Upper lobe of right lung (tissue), 1 donor: ENCODE results near the gene CYP4B1. TPM values are rescaled to one million over a fixed set of nuclear protein-coding genes. Genes with fewer than 3 reads are reported as not detected.

Experiments used
- ATAC-seq: fragments of 200-7000 bp; cut with Tn5 transposase; one replicate; pipeline ENCODE4 v1.9.1; 2020; ENCODE audit warnings: mild to moderate bottlenecking, moderate library complexity
- DNase-seq: peaks from one replicate; pipeline ENCODE4 v3.0.0-alpha.2; 2020
- H3K27ac ChIP-seq: fragments of 200-600 bp; one replicate; pipeline ENCODE4 v1.8.0; 2022
- H3K27me3 ChIP-seq: fragments of 200-600 bp; one replicate; pipeline ENCODE4 v1.8.0; 2022; ENCODE audit warnings: mild to moderate bottlenecking
- H3K36me3 ChIP-seq: fragments of 200-600 bp; one replicate; pipeline ENCODE4 v1.8.0; 2022
- H3K4me1 ChIP-seq: fragments of 200-600 bp; one replicate; pipeline ENCODE4 v1.8.0; 2022
- H3K4me3 ChIP-seq: fragments of 200-600 bp; one replicate; pipeline ENCODE4 v1.8.0; 2022; ENCODE audit warnings: mild to moderate bottlenecking
- H3K9me3 ChIP-seq: fragments of 200-600 bp; one replicate; pipeline ENCODE4 v1.8.0; 2022
- CTCF ChIP-seq: fragments of 200-600 bp; IDR thresholded peaks from one replicate; pipeline ENCODE4 v1.8.0; 2022; ENCODE audit warnings: antibody characterized with exemption
- intact Hi-C: fragments of 100-400 bp; cut with DNase I; formaldehyde crosslinking; loops from one replicate; pipeline ENCODE4 v1.11.0; 2022
- total RNA-seq: library from RNA; stranded (reverse); fragmentation: NEBNext Ultra II Directional; extraction: Animal tissue kit (Norgen Biotek cat#: 25700); gene quantifications from one replicate; pipeline ENCODE4 v1.2.1, GENCODE V29; 2021
- donor health status: DM: no; HTN: yes; CAD: no; lungs with severe emphysema.

Gene CYP4B1
- total RNA-seq, 1 donor from 2014 or later = 268 TPM

GRCh38 chr1:46812996-46813857 is 14.4 kb downstream of the CYP4B1 start:
- intact Hi-C loops = no loop called here
- Histone ChIP-seq H3K4me3 (no peak overlapping the region), H3K36me3 (peaks cover 25% of the 10 kb centered on the region), H3K27ac (no peak overlapping the region), H3K27me3 (no peaks in the 10 kb centered on the region), H3K9me3 (no peaks in the 10 kb centered on the region), H3K4me1 (peaks cover 3% of the 10 kb centered on the region)
- no peak for DNase-seq
- TF ChIP-seq CTCF = no peak
- no peak for ATAC-seq

- Histone ChIP-seq H3K4me3 (no peak overlapping the region), H3K4me1 (peaks cover 3% of the 10 kb centered on the region), H3K36me3 (peaks cover 25% of the 10 kb centered on the region), H3K27me3 (no peaks in the 10 kb centered on the region), H3K27ac (no peak overlapping the region), H3K9me3 (no peaks in the 10 kb centered on the region)
- intact Hi-C loops = no loop called here
- TF ChIP-seq CTCF = no peak
- DNase-seq (no peak), ATAC-seq (no peak)
Measured at GRCh38 chr1:46813858-46814396, 15.1 kb downstream of the CYP4B1 start.

GRCh38 chr1:46815133-46815532 is 16.3 kb downstream of the CYP4B1 start:
- intact Hi-C loops = no loop called here
- Histone ChIP-seq H3K36me3 (peaks cover 25% of the 10 kb centered on the region), H3K4me3 (no peak overlapping the region), H3K9me3 (no peaks in the 10 kb centered on the region), H3K4me1 (peaks cover 3% of the 10 kb centered on the region), H3K27ac (no peak overlapping the region), H3K27me3 (no peaks in the 10 kb centered on the region)
- DNase-seq (no peak), ATAC-seq (no peak)
- TF ChIP-seq CTCF = no peak

- intact Hi-C loops = no loop called here
Measured at GRCh38 chr1:46816930-46817329, 18.1 kb downstream of the CYP4B1 start.

GRCh38 chr1:46817814-46818213 is 19.0 kb downstream of the CYP4B1 start:
- Histone ChIP-seq H3K27ac (no peak overlapping the region), H3K36me3 (peaks cover 25% of the 10 kb centered on the region), H3K9me3 (no peaks in the 10 kb centered on the region), H3K27me3 (no peaks in the 10 kb centered on the region), H3K4me1 (no peaks in the 10 kb centered on the region), H3K4me3 (no peak overlapping the region)
- intact Hi-C loops = no loop called here
- ATAC-seq (no peak), DNase-seq (no peak)
- TF ChIP-seq CTCF = no peak

More at GRCh38 chr1:46816930-46817329, 18.1 kb downstream of the CYP4B1 start:
- H3K27ac ChIP-seq = no peak overlapping the region
- H3K4me1 ChIP-seq = no peaks in the 10 kb centered on the region
- DNase-seq (no peak), ATAC-seq (no peak)
- no peak for TF ChIP-seq CTCF
- no peaks in the 10 kb centered on the region for H3K27me3 ChIP-seq
- H3K9me3 ChIP-seq = no peaks in the 10 kb centered on the region
- H3K4me3 ChIP-seq = no peak overlapping the region
- peaks cover 25% of the 10 kb centered on the region for H3K36me3 ChIP-seq
